Neural crest cell (in vitro differentiated cells): Measurements from ENCODE around the gene SLC2A14. TPM values are rescaled to one million over a fixed set of nuclear protein-coding genes. Genes with fewer than 3 reads are reported as not detected.
A peak's percentile ranks its signal among the peaks of the same experiment; 100 is the strongest.
"Not testable (repeated sequence)": the region's sequence is repeated elsewhere in the genome, so short reads cannot be mapped to it uniquely, and the experiment has no call there.

Source experiments
- DNase-seq: peaks from one replicate; pipeline ENCODE4 v3.0.0; 2021; ENCODE audit warnings: low read depth, mixed read lengths, low spot score
- H3K27ac Mint-ChIP-seq: one replicate; pipeline ENCODE4 v1.8.0; 2021; ENCODE audit warnings: mild to moderate bottlenecking, mixed read lengths; ENCODE audit not compliant: unreplicated experiment
- H3K27me3 Mint-ChIP-seq: 2 replicates; pipeline ENCODE4 v1.8.0; 2021; ENCODE audit warnings: low read depth, mild to moderate bottlenecking, mixed read lengths
- H3K36me3 Mint-ChIP-seq: 2 replicates; pipeline ENCODE4 v1.8.0; 2021; ENCODE audit warnings: low read depth, mild to moderate bottlenecking, mixed read lengths
- H3K4me1 Mint-ChIP-seq: 2 replicates; pipeline ENCODE4 v1.8.0; 2021; ENCODE audit warnings: mixed read lengths
- H3K4me3 Mint-ChIP-seq: one replicate; pipeline ENCODE4 v1.8.0; 2021; ENCODE audit warnings: mild to moderate bottlenecking, mixed read lengths
- H3K9me3 Mint-ChIP-seq: 2 replicates; pipeline ENCODE4 v1.8.0; 2021; ENCODE audit warnings: mixed read lengths
- CTCF ChIP-seq: fragments of 200-600 bp; sonication (generic); conservative IDR thresholded peaks from 2 replicates; pipeline ENCODE4 v1.5.0; 2021; ENCODE audit warnings: antibody characterized with exemption, mild to moderate bottlenecking
- total RNA-seq: library from RNA; stranded (reverse); gene quantifications from 2 replicates; pipeline ENCODE4 v1.2.1, GENCODE V29; 2021

SLC2A14 gene
- total RNA-seq, 1 donor from 2014 or later: 1.8 TPM

DNA sequence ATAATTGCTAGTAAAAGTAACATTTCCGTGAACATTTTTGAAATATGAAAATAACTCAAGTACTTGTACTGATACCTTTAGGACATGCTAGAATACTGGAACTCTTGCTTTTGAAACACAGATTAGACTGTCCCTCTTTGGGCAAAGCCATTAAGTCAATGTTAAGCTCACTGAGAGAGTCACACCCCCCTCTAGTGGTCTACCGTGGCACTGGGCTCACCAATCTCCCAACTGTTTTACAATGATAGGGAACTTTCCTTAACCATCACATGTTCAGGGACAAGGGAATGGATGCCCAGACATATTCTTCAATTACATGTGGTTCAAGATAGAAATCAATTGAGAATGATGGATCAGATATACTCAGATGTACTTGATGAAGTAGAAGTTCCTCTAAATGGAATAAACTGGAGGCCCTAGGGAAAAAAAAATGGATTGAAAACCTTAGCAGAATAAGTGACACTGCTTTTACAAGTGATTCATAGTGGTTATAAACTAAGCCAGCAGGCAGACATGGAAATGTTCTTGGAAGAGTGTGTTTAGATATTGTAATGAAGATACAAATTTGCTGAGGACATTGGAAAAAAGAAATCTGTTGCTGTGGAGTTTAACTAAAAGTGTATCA, 65.7 kb downstream of the SLC2A14 start:
- Mint-ChIP-seq H3K4me1 (no peaks in the 10 kb centered on the region), H3K27ac (no peak overlapping the region)

GRCh38 chr12:7806319-7806718, 66.4 kb downstream of the SLC2A14 start:
- DNase-seq, H3K27ac Mint-ChIP-seq, H3K36me3 Mint-ChIP-seq, H3K4me3 Mint-ChIP-seq, H3K27me3 Mint-ChIP-seq, H3K9me3 Mint-ChIP-seq, H3K4me1 Mint-ChIP-seq: not testable (repeated sequence)

More for the DNA sequence above, 65.7 kb downstream of the SLC2A14 start:
- DNase-seq: peak; percentile 78
- Mint-ChIP-seq H3K36me3 (no peaks in the 10 kb centered on the region), H3K4me3 (no peak overlapping the region), H3K9me3 (no peaks in the 10 kb centered on the region), H3K27me3 (no peaks in the 10 kb centered on the region)
- TF ChIP-seq CTCF: peak; percentile 100

DNA sequence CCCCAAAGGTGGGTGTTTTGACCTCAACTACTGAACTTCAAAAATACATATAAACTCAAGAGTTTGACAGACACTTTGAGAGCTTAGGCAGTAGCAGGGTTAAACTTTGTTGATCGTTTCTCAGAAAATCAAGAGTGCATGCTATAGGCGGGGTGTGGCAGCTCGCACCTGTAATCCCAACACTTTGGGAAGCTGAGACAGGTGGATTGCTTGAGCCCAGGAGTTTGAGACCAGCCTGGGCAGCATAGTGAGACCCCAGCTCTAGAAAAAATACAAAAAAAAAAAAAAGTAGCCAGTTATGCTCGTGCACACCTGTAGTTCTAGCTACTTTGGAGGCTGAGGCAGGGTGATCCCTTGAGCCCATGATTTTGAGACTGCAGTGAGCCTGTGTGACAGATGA, 71.3 kb downstream of the SLC2A14 start:
- H3K4me3 Mint-ChIP-seq: no peak overlapping the region
- no peaks in the 10 kb centered on the region for H3K27me3 Mint-ChIP-seq
- peaks cover 4% of the 10 kb centered on the region for H3K4me1 Mint-ChIP-seq
- no peaks in the 10 kb centered on the region for H3K9me3 Mint-ChIP-seq
- DNase-seq: no peak
- TF ChIP-seq CTCF: no peak
- no peak overlapping the region for H3K27ac Mint-ChIP-seq
- H3K36me3 Mint-ChIP-seq: no peaks in the 10 kb centered on the region

GRCh38 chr12:7798750-7799308, 73.9 kb downstream of the SLC2A14 start:
- H3K9me3 Mint-ChIP-seq, H3K4me3 Mint-ChIP-seq, H3K27me3 Mint-ChIP-seq, H3K4me1 Mint-ChIP-seq, DNase-seq, H3K36me3 Mint-ChIP-seq: not testable (repeated sequence)
- H3K27ac Mint-ChIP-seq: peak overlapping the region; percentile 4

DNA sequence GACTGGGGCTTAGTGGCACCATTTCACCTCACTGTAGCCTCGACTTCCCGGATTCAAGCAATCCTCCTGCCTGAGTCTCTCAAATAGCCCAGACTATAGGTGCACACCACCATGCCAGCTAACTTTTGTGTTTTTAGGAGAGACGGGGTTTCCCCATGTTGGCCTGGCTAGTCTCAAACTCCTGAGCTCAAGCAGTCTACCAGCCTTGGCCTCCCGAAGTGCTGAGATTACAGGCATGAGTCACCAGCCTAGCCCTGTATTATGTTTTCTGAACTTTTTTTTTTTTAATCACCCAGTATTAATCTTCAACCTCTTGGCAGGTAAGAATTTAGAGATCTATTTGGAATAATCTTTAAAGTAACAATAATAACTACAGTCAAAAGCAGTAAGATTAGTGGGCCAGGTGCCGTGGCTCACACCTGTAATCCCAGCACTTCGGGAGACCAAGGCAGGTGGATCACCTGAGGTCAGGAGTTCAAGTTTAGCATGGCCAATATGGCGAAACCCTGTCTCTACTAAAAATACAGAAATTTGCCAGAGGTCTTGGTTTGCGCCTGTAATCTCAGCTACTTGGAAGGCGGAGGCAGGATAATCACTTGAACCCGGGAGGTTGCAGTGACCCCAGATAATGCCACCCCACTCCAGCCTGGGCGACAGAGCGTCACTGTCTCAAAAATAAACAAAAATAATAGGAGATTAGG, 74.9 kb downstream of the SLC2A14 start:
- Mint-ChIP-seq H3K36me3 (no peaks in the 10 kb centered on the region), H3K27ac (no peak overlapping the region)

DNA sequence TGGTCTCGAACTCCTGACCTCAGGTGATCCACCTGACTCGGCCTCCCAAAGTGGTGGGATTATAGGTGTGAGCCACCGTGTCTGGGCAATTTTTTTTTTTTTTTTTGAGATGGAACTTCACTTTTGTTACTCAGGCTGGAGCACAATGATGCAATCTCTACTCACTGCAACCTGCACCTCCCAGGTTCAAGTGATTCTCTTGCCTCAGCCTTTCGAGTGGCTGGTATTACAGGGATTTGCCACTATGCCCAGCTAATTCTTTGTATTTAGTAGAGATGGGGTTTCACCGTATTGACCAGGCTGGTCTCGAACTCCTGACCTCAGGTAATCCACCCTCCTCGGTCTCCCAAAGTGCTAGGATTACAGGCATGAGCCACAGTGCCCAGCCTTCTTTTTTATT, 75.4 kb downstream of the SLC2A14 start:
- not testable (repeated sequence) for DNase-seq, H3K9me3 Mint-ChIP-seq, H3K4me3 Mint-ChIP-seq, H3K36me3 Mint-ChIP-seq, H3K27me3 Mint-ChIP-seq, H3K4me1 Mint-ChIP-seq, H3K27ac Mint-ChIP-seq

More for the DNA sequence above, 74.9 kb downstream of the SLC2A14 start:
- H3K4me1 Mint-ChIP-seq: peaks cover 4% of the 10 kb centered on the region
- no peaks in the 10 kb centered on the region for H3K27me3 Mint-ChIP-seq
- DNase-seq: no peak
- H3K4me3 Mint-ChIP-seq: no peak overlapping the region
- no peak for TF ChIP-seq CTCF
- H3K9me3 Mint-ChIP-seq: no peaks in the 10 kb centered on the region

GRCh38 chr12:7793211-7793610, 79.5 kb downstream of the SLC2A14 start:
- H3K4me1 Mint-ChIP-seq: no peaks in the 10 kb centered on the region
- no peak for DNase-seq
- no peak for TF ChIP-seq CTCF
- H3K27ac Mint-ChIP-seq: no peak overlapping the region
- peaks cover 28% of the 10 kb centered on the region for H3K27me3 Mint-ChIP-seq
- no peak overlapping the region for H3K4me3 Mint-ChIP-seq
- H3K9me3 Mint-ChIP-seq: no peaks in the 10 kb centered on the region
- H3K36me3 Mint-ChIP-seq: no peaks in the 10 kb centered on the region

DNA sequence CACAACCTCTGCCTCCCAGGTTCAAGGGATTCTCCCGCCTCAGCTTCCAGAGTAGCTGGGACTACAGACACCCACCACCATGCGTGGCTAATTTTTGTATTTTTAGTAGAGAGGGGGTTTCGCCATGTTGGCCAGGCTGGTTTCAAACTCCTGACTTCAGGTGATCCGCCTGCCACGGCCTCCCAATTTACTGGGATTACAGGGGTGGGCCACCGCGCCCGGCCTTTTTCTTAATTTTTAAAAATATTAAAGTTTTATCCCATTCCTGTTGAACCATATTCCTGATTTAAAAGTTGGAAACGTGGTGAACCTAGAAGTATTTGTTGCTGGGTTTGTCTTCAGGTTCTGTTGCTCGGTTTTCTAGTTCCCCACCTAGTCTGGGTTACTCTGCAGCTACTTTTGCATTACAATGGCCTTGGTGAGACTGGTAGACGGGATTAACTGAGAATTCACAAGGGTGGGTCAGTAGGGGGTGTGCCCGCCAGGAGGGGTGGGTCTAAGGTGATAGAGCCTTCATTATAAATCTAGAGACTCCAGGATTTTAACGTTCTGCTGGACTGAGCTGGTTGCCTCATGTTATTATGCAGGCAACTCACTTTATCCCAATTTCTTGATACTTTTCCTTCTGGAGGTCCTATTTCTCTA, 83.7 kb downstream of the SLC2A14 start, which contains the start of gene NANOG:
NANOG (plus strand) TSS at position 519 of the 645 bp plus-strand sequence. CDS start 213 bp downstream, outside the sequence.
- H3K4me1 Mint-ChIP-seq: peaks cover 26% of the 10 kb centered on the region

More for the DNA sequence above, 83.7 kb downstream of the SLC2A14 start, which contains the start of gene NANOG:
- H3K27me3 Mint-ChIP-seq: peaks cover 43% of the 10 kb centered on the region
- not testable (repeated sequence) for DNase-seq, H3K4me3 Mint-ChIP-seq, H3K27ac Mint-ChIP-seq, H3K9me3 Mint-ChIP-seq, H3K36me3 Mint-ChIP-seq
